ENCODE measurements around the gene SOCS3.
A peak's percentile ranks its signal among the peaks of the same experiment; 100 is the strongest.

SOCS3 gene

DNA sequence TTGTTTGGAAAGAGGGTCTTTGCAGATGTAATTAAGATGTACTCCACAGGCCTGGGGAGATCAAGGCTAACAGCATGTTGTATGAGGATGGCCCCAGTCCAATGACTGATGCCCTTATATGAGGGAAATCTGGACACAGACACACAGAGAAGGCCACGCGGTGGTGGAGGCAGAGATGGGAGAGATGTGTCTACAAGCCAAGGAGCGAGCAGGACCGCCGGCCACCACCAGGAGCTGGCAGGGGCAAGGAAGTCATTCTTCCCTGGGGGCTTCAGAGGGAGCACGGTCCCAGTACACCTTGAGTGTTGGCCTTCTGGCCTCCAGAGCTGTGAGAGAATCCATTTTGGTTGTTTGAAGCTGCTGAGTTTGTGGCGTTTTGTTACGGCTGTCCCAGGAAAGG lies 14.7 kb downstream of the SOCS3 start:
- H3K27me3 ChIP-seq (ENCODE audit: control insufficient read depth in 5 of 5, insufficient read depth in 4 of 5, low read length in 5 of 5) = no peaks in the 10 kb centered on the region
- H3K9me3 ChIP-seq (ENCODE audit: control insufficient read depth in 5 of 5, low read length in 5 of 5) = no peaks in the 10 kb centered on the region
- H3K27ac ChIP-seq (ENCODE audit: low read depth, low read length) = no peak overlapping the region
- H3K36me3 ChIP-seq (ENCODE audit: control insufficient read depth in 5 of 5, insufficient read depth in 5 of 5, low read length in 5 of 5) = no peaks in the 10 kb centered on the region
- peaks cover 23 to 55% (median 38%) of the 10 kb centered on the region in 5 donors for H3K4me1 ChIP-seq (ENCODE audit: control insufficient read depth in 5 of 5, insufficient read depth in 5 of 5, low read length in 5 of 5)
- no peak overlapping the region for H3K9ac ChIP-seq (ENCODE audit: low read length in 5 of 5)
- H3K4me3 ChIP-seq (ENCODE audit: low read depth in 1 of 5, low read length in 5 of 5) = no peak overlapping the region

DNA sequence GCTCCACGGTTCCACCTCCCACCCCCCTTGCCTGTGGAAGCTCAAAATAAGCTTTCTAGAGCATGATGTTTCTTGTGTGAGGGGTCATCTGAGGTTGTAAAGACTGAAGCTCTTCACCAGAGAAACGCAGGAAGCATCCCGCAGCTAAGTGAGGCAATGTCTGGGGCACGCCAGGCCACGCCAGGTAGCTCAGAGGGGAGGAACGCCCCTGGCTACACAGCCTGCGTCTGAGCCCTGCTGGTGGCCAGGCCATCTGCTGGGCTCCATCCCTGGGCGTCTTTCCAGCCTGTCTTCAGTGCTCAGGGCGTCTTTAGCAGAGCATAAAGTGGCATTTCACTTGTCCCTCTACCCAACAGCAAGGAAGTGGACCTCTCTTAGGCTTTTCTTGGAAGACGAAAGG lies 15.2 kb downstream of the SOCS3 start:
- Histone ChIP-seq H3K9me3 (ENCODE audit: control insufficient read depth in 5 of 5, low read length in 5 of 5) (no peaks in the 10 kb centered on the region), H3K27me3 (ENCODE audit: control insufficient read depth in 5 of 5, insufficient read depth in 4 of 5, low read length in 5 of 5) (no peaks in the 10 kb centered on the region), H3K27ac (ENCODE audit: low read depth, low read length) (no peak overlapping the region), H3K36me3 (ENCODE audit: control insufficient read depth in 5 of 5, insufficient read depth in 5 of 5, low read length in 5 of 5) (no peaks in the 10 kb centered on the region), H3K4me1 (ENCODE audit: control insufficient read depth in 5 of 5, insufficient read depth in 5 of 5, low read length in 5 of 5) (peaks cover 20 to 52% (median 33%) of the 10 kb centered on the region in 5 donors), H3K4me3 (ENCODE audit: low read depth in 1 of 5, low read length in 5 of 5) (no peak overlapping the region), H3K9ac (ENCODE audit: low read length in 5 of 5) (peak overlapping the region in 1 of 5 donors; percentile 44)

DNA sequence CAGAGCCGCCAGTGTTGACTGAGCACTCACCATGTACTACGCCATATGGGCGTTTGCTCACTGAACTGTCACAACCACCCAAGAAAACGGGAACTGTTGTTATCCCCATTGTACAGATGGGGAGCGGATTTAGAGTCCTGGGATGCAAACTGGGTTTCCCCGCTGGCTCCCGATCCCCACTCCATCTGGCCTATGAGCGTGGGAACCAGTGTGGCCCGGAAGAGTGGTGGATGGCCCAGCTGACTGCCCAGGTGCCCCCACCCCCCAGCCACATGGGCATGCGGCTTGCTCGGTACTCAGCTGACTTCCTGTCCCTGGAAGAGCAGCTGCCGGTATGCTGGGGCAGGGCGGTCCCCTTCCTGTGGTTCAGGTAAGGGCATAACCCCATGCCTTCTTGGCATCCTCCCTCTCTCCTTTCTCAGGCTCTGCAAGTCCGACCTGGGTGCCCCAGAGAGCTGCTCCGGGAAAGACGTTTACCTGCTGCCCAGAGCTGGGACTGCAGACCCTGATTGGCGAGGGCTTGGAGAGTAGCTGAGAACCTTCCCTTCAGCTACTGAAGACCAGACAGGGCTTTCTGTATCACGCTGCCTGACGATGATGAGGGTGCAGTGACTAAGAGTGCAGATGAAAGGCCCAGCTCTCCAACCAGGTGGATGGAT lies 16.2 kb downstream of the SOCS3 start:
- Histone ChIP-seq H3K9ac (ENCODE audit: low read length in 5 of 5) (peak overlapping the region in 3 of 5 donors; percentile 52 to 89 (median 77)), H3K4me3 (ENCODE audit: low read depth in 1 of 5, low read length in 5 of 5) (peak overlapping the region in 2 of 5 donors; percentile 14 to 65), H3K9me3 (ENCODE audit: control insufficient read depth in 5 of 5, low read length in 5 of 5) (no peaks in the 10 kb centered on the region), H3K36me3 (ENCODE audit: control insufficient read depth in 5 of 5, insufficient read depth in 5 of 5, low read length in 5 of 5) (no peaks in the 10 kb centered on the region), H3K27ac (ENCODE audit: low read depth, low read length) (peak overlapping the region; percentile 91), H3K4me1 (ENCODE audit: control insufficient read depth in 5 of 5, insufficient read depth in 5 of 5, low read length in 5 of 5) (peaks cover 20 to 52% (median 30%) of the 10 kb centered on the region in 5 donors), H3K27me3 (ENCODE audit: control insufficient read depth in 5 of 5, insufficient read depth in 4 of 5, low read length in 5 of 5) (no peaks in the 10 kb centered on the region)

DNA sequence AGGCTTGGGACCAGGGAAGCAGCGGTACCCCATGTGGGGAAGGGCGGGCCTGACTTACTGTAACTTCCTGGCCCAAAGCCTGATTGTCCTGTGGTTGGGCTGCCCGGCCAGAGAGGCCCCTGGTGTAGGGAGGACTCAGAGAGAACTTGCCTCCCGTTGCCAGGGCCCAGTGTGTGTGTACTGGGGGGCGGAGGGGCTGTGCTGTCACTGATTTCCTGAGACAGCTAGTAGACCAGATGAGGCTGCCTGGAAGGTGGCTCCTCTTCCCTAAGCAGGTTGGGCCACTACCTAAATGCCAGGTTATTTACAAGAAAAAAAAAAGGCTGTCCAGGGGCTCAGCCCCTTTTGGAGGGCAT lies 16.7 kb downstream of the SOCS3 start:
- no peaks in the 10 kb centered on the region for H3K27me3 ChIP-seq (ENCODE audit: control insufficient read depth in 5 of 5, insufficient read depth in 4 of 5, low read length in 5 of 5)
- peak overlapping the region in 2 of 5 donors; percentile 54 to 65 for H3K4me3 ChIP-seq (ENCODE audit: low read depth in 1 of 5, low read length in 5 of 5)
- no peaks in the 10 kb centered on the region for H3K36me3 ChIP-seq (ENCODE audit: control insufficient read depth in 5 of 5, insufficient read depth in 5 of 5, low read length in 5 of 5)
- H3K27ac ChIP-seq (ENCODE audit: low read depth, low read length) = peak overlapping the region; percentile 91
- H3K9me3 ChIP-seq (ENCODE audit: control insufficient read depth in 5 of 5, low read length in 5 of 5) = no peaks in the 10 kb centered on the region
- H3K4me1 ChIP-seq (ENCODE audit: control insufficient read depth in 5 of 5, insufficient read depth in 5 of 5, low read length in 5 of 5) = peaks cover 20 to 52% (median 30%) of the 10 kb centered on the region in 5 donors
- H3K9ac ChIP-seq (ENCODE audit: low read length in 5 of 5) = peak overlapping the region; percentile 52 to 89 (median 70)

DNA sequence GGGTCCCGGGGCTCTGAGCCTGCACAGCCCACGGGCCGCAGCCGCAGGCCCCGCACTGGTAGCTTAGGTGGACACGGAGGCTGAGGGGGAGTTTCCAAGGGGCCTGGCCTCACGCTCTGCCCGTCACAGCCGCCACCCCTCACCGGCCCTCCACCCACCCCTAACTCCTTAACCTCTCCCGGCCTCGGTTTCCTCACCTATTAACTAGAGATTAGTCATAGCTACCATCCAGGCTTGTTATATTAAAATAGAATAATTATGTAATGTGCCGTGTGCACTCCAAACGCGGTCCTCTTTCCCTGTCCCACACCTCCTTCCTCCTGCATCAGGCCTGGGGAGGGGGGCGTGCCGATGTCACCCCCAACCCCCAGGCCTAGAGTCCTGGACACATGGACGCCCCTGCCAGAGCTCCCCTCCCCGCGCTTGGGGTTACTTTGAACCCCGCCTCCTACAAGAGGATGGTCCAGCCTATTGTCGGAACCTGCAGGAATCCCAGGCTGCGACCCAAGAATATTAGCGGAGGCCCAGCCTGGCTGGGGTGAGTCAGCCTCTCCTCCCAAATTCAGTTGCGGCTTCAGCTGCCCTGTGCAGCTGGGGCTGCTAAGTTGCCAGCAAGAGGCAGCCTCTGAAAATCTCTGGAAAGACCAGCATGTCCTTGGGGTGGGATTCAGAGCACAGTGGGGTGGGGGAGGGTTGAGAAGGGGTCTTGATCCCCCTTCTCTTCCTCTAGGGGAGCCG lies 17.3 kb downstream of the SOCS3 start:
- H3K27ac ChIP-seq (ENCODE audit: low read depth, low read length) = peak overlapping the region; percentile 91
- no peaks in the 10 kb centered on the region for H3K36me3 ChIP-seq (ENCODE audit: control insufficient read depth in 5 of 5, insufficient read depth in 5 of 5, low read length in 5 of 5)
- no peaks in the 10 kb centered on the region for H3K27me3 ChIP-seq (ENCODE audit: control insufficient read depth in 5 of 5, insufficient read depth in 4 of 5, low read length in 5 of 5)
- peak overlapping the region in 4 of 5 donors; percentile 39 to 65 (median 54) for H3K4me3 ChIP-seq (ENCODE audit: low read depth in 1 of 5, low read length in 5 of 5)
- H3K9me3 ChIP-seq (ENCODE audit: control insufficient read depth in 5 of 5, low read length in 5 of 5) = no peaks in the 10 kb centered on the region
- H3K4me1 ChIP-seq (ENCODE audit: control insufficient read depth in 5 of 5, insufficient read depth in 5 of 5, low read length in 5 of 5) = peaks cover 20 to 52% (median 30%) of the 10 kb centered on the region in 5 donors
- peak overlapping the region; percentile 52 to 89 (median 70) for H3K9ac ChIP-seq (ENCODE audit: low read length in 5 of 5)

DNA sequence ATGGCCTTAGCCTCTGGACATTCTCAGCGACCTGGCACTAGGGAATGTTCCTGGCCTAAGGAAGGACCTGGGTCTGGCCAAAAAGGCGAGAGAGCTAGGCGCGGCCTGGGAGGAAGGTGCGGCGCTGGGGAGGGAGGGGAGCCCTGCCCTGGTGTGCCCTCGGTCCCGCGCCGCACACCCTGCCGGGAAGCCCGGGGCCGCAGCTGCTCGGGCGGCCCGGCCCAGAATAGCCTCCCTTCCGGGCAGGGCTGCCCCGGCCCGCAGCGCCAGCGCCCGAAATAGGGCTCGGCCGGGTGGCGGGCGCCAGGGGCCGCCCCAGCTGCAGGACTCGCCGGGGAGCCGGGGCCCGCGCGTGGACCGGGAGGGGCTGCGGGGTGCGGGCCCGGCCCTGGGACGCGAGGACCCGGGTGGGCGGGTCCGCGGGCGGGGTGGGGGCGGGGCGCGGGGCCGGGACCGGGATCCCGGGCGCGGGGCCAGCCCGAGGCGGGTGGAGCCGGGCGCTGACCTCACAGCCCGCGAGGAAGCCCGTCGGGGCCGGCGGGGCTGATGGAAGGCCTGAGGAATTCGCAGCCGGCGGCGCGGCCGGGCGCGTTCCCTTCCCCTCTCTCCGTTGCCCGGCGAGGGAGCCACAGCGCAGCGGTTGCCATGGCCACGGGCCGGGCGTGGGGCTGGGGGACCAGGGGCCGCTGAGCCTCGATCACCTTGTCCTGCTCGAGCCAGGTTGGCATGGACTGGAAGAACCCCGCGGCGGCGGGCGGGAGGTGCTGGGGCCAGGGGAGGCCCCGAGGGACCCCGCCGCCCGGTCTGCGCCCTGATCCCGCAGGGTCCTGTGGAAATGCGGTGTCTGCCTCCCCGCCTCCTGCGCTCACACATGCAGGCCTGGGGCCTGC lies 18.1 kb downstream of the SOCS3 start:
- no peaks in the 10 kb centered on the region for H3K9me3 ChIP-seq (ENCODE audit: control insufficient read depth in 5 of 5, low read length in 5 of 5)
- H3K27ac ChIP-seq (ENCODE audit: low read depth, low read length) = peak overlapping the region; percentile 91
- H3K4me1 ChIP-seq (ENCODE audit: control insufficient read depth in 5 of 5, insufficient read depth in 5 of 5, low read length in 5 of 5) = peaks cover 24 to 52% (median 30%) of the 10 kb centered on the region in 5 donors
- H3K36me3 ChIP-seq (ENCODE audit: control insufficient read depth in 5 of 5, insufficient read depth in 5 of 5, low read length in 5 of 5) = no peaks in the 10 kb centered on the region
- H3K27me3 ChIP-seq (ENCODE audit: control insufficient read depth in 5 of 5, insufficient read depth in 4 of 5, low read length in 5 of 5) = peaks cover 0 to 2% (median 0%) of the 10 kb centered on the region in 5 donors
- peak overlapping the region; percentile 52 to 89 (median 70) for H3K9ac ChIP-seq (ENCODE audit: low read length in 5 of 5)
- peak overlapping the region in 4 of 5 donors; percentile 39 to 65 (median 54) for H3K4me3 ChIP-seq (ENCODE audit: low read depth in 1 of 5, low read length in 5 of 5)

DNA sequence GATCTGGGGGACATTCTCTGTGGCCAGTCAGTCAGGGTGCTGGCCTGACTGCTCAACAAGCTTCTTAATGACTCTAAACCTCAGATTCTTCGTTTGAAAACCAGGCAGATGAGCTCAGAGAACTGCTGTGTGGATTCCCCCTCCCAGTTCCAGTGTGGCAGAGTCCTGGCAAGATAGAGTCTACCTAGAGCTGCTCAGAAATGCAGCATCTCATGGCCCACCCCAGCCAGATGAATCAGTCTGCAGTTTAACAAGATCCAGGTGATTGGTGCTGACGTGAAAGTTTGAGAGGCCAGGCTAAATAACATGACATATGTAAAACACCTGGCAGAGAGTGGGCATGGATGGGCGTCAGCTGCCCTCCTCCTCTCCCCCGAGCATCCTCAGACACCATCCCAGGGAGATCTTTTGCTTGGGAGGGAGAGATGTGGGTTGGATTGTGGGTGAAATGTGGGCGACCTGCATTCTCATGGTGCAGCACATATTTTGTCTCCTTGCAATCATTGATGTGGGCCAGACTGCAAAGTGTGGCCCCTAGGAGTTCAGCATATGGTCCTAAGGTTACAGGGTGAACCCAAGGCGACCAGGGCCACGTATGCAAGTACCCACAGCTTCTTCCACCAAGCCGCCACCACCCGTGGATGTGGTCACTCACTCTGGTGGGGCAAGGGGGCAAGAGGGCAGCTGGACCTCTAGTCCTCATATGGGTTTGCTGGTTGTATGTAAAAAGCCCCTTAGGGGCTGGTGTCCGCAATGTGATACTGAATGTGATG lies 19.5 kb downstream of the SOCS3 start:
- no peaks in the 10 kb centered on the region for H3K9me3 ChIP-seq (ENCODE audit: control insufficient read depth in 5 of 5, low read length in 5 of 5)
- peaks cover 0 to 2% (median 0%) of the 10 kb centered on the region in 5 donors for H3K27me3 ChIP-seq (ENCODE audit: control insufficient read depth in 5 of 5, insufficient read depth in 4 of 5, low read length in 5 of 5)
- H3K36me3 ChIP-seq (ENCODE audit: control insufficient read depth in 5 of 5, insufficient read depth in 5 of 5, low read length in 5 of 5) = no peaks in the 10 kb centered on the region
- H3K27ac ChIP-seq (ENCODE audit: low read depth, low read length) = peak overlapping the region; percentile 54
- H3K9ac ChIP-seq (ENCODE audit: low read length in 5 of 5) = peak overlapping the region in 1 of 5 donors; percentile 28
- peaks cover 23 to 43% (median 30%) of the 10 kb centered on the region in 5 donors for H3K4me1 ChIP-seq (ENCODE audit: control insufficient read depth in 5 of 5, insufficient read depth in 5 of 5, low read length in 5 of 5)
- H3K4me3 ChIP-seq (ENCODE audit: low read depth in 1 of 5, low read length in 5 of 5) = no peak overlapping the region

DNA sequence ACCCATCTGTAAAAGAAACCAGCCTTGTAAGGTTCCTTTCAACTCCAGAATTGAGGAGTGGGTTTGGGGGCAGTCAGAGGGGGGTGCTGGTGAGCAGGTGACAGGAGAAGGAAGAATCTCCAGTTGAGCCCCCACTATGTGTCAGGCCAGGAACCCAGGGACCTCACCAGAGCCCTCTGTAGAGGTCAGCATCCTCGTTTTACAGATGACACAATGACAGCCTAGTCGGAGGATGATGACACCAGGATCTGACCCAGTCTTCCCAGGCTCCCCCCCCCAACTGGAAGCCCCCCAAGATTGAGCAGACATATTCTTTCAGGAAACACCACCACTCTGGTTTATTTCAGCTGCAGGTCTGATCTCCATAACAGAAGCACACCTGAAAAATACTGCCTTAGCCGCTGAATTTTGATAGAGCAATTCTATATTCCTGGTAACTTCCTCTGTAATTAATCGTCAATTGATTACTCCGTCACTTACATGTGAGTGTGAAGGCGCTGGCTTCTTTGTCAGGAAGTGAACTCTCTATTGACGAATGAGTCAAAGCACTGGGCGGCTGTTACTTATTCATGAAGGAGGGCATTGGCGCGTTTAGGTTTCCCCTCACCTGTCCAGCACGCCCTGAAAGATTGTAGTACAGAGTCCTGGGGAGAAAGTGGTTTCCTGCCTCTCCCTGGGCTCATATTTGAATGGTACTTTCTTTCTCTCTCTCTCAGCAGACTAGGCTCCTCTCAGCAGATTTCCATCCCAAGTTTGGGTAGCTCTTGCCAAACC lies 21.2 kb downstream of the SOCS3 start:
- Histone ChIP-seq H3K9me3 (ENCODE audit: control insufficient read depth in 5 of 5, low read length in 5 of 5) (no peaks in the 10 kb centered on the region), H3K4me1 (ENCODE audit: control insufficient read depth in 5 of 5, insufficient read depth in 5 of 5, low read length in 5 of 5) (peaks cover 12 to 32% (median 29%) of the 10 kb centered on the region in 5 donors), H3K27ac (ENCODE audit: low read depth, low read length) (no peak overlapping the region), H3K4me3 (ENCODE audit: low read depth in 1 of 5, low read length in 5 of 5) (no peak overlapping the region), H3K9ac (ENCODE audit: low read length in 5 of 5) (no peak overlapping the region), H3K27me3 (ENCODE audit: control insufficient read depth in 5 of 5, insufficient read depth in 4 of 5, low read length in 5 of 5) (peaks cover 0 to 2% (median 0%) of the 10 kb centered on the region in 5 donors), H3K36me3 (ENCODE audit: control insufficient read depth in 5 of 5, insufficient read depth in 5 of 5, low read length in 5 of 5) (no peaks in the 10 kb centered on the region)

Data from subcutaneous abdominal adipose tissue (tissue), 5 donors.